Measurements from ENCODE around the gene CFAP99. TPM values are rescaled to one million over a fixed set of nuclear protein-coding genes. Genes with fewer than 3 reads are reported as not detected.

The CFAP99 gene
- total and polyA plus RNA-seq, 2 experiments from 2014 or later: not detected

DNA sequence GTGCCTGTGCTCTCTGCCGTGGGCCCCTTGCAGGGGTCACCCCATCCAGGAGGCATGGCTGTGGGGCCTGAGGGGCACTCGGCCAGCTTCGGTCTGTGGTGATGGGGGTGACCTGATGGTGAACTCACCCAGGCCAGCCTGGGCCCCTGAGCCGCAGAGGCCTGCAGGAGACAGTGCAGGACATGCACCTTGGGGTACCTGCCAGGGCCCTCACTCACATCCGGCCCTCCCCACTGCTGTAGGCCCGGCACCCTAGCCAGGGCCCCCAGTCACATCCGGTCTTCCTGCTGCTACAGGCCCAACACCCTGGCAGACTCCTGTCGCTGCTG, 7.3 kb downstream of the CFAP99 start (continued):
- TF ChIP-seq, protein P1, sequence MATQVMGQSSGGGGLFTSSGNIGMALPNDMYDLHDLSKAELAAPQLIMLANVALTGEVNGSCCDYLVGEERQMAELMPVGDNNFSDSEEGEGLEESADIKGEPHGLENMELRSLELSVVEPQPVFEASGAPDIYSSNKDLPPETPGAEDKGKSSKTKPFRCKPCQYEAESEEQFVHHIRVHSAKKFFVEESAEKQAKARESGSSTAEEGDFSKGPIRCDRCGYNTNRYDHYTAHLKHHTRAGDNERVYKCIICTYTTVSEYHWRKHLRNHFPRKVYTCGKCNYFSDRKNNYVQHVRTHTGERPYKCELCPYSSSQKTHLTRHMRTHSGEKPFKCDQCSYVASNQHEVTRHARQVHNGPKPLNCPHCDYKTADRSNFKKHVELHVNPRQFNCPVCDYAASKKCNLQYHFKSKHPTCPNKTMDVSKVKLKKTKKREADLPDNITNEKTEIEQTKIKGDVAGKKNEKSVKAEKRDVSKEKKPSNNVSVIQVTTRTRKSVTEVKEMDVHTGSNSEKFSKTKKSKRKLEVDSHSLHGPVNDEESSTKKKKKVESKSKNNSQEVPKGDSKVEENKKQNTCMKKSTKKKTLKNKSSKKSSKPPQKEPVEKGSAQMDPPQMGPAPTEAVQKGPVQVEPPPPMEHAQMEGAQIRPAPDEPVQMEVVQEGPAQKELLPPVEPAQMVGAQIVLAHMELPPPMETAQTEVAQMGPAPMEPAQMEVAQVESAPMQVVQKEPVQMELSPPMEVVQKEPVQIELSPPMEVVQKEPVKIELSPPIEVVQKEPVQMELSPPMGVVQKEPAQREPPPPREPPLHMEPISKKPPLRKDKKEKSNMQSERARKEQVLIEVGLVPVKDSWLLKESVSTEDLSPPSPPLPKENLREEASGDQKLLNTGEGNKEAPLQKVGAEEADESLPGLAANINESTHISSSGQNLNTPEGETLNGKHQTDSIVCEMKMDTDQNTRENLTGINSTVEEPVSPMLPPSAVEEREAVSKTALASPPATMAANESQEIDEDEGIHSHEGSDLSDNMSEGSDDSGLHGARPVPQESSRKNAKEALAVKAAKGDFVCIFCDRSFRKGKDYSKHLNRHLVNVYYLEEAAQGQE (IDR thresholded peaks at IDR 0.05; ENCODE audit: unreplicated experiment): no peak
- TF ChIP-seq EZH2 (IDR thresholded peaks at IDR 0.05; ENCODE audit: low read depth, unreplicated experiment): no peak
- no peak for TF ChIP-seq STAT1 (IDR thresholded peaks at IDR 0.05; ENCODE audit: unreplicated experiment)
- TF ChIP-seq, protein P2, sequence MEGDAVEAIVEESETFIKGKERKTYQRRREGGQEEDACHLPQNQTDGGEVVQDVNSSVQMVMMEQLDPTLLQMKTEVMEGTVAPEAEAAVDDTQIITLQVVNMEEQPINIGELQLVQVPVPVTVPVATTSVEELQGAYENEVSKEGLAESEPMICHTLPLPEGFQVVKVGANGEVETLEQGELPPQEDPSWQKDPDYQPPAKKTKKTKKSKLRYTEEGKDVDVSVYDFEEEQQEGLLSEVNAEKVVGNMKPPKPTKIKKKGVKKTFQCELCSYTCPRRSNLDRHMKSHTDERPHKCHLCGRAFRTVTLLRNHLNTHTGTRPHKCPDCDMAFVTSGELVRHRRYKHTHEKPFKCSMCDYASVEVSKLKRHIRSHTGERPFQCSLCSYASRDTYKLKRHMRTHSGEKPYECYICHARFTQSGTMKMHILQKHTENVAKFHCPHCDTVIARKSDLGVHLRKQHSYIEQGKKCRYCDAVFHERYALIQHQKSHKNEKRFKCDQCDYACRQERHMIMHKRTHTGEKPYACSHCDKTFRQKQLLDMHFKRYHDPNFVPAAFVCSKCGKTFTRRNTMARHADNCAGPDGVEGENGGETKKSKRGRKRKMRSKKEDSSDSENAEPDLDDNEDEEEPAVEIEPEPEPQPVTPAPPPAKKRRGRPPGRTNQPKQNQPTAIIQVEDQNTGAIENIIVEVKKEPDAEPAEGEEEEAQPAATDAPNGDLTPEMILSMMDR (conservative IDR thresholded peaks at IDR 0.05; ENCODE audit: low read depth in 2 of 2): no peak

DNA sequence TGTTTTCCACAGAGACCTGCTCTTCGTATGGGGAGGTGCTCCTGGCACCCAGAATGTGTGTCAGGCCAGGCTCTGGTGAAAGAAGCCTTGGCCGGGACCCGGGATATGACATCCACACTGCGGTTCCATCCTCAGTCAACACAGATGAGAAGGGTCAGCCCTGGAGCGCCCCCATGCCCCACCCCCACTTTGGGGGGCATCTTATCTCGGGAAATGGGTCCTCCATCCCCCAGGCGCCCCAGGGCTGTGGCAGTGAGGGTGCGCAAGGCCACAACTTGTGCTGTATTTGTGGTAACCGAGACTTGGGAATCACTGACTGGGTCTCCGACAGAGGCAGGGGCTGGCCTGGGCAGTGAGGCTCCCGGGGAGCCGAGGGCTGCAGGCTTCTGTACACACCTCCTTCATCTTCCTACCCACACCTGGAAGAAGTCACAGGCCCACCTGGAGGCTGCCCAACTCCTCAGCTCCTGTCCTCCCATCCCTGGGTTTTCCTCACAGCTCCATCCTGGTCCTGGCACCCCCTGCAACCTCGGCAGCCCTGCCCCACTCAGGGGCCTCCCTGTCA, 8.0 kb downstream of the CFAP99 start:
- Histone ChIP-seq H3K79me2 (replicated peaks; ENCODE audit: insufficient read depth) (no peaks in the 10 kb centered on the region), H3K4me3 (no peak overlapping the region), H3K27me3 (ENCODE audit: insufficient read depth) (peaks cover 4% of the 10 kb centered on the region), H3F3A (replicated peaks; ENCODE audit: low read depth) (no peaks in the 10 kb centered on the region), H3K27ac (ENCODE audit: low read depth) (no peak overlapping the region), H2AFZ (no peak overlapping the region), H3K4me1 (ENCODE audit: insufficient read depth) (peaks cover 15% of the 10 kb centered on the region; the same call in 1 of the 2 replicates), H3K4me2 (no peak overlapping the region), H3K9me2 (ENCODE audit: insufficient read depth) (no peaks in the 10 kb centered on the region), H3K36me3 (ENCODE audit: insufficient read depth) (no peaks in the 10 kb centered on the region), H4K20me1 (replicated peaks; ENCODE audit: insufficient read depth) (no peaks in the 10 kb centered on the region)
- ATAC-seq (no peak), DNase-seq (ENCODE audit: low spot score) (no peak)
- Mint-ChIP-seq H3K36me3 (ENCODE audit: low read depth) (no peaks in the 10 kb centered on the region; the same call in 2 of the 3 replicates), H3K27ac (no peak overlapping the region), H3K4me1 (peaks cover 15% of the 10 kb centered on the region), H3K9me3 (no peaks in the 10 kb centered on the region; the same call in 2 of the 3 replicates), H3K27me3 (ENCODE audit: insufficient read depth, low read depth, poor library complexity) (peaks cover 10% of the 10 kb centered on the region), H3K4me3 (no peak overlapping the region)
- no peak for TF ChIP-seq ZNF114 (CRISPR knock-in tag; IDR thresholded peaks at IDR 0.05)

DNA sequence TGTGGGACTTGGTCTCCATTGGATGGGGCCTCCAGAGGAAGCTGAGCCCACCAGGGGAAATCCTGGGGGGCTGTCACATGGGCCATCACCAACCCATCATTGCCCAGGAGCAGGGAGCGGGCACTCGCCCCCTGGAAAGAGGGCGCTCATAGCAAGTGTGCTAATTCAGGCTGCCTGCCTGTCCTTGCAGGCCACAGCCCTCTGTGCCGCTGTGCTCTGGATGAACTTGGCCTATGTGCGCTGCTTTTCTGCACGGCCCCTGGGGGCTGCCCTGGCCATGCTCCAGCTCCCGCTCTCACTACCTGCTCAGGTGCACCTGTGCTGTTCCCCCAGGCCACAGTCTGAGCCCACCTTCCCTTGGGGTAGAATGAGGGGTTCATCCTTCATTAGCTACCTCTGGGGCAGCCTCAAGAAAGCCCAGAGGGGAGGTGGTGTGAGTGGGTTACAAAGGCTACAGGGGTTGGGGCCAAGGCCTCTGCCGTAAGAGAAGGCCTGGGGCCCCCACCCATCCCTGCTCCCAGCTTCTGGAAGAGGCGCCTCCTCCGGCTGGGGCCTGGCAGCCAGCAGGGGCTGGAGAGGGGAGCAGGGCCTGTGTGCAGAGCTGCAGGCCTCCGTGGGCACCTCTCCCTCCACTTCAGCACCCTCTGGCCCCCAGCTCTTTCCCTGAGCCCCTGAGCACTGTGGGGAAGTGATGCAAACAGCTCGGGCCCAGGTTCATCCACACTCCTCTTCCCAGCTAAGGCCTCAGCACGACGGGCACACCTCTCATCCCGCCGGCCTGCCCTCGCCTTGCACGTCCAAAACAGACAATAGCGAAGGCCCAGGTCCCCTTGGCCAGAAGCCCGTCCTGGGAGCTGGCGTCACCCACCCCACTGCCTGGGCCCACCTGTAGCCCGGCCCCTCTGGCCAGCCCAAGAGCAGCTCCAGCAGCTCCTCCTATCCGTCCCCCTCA, 8.9 kb downstream of the CFAP99 start:
- no peaks in the 10 kb centered on the region; the same call in 2 of the 3 replicates for H3K9me3 Mint-ChIP-seq
- H3K9me2 ChIP-seq (ENCODE audit: insufficient read depth): no peaks in the 10 kb centered on the region
- TF ChIP-seq EZH2 (IDR thresholded peaks at IDR 0.05; ENCODE audit: low read depth, unreplicated experiment) (no peak), POLR2AphosphoS5 (IDR thresholded peaks at IDR 0.05; ENCODE audit: low read depth) (no peak), ZNF331 (CRISPR knock-in tag; IDR thresholded peaks at IDR 0.05; ENCODE audit: low read depth) (no peak), NANOG (IDR thresholded peaks at IDR 0.05; ENCODE audit: borderline replicate concordance) (no peak), JUNB (IDR thresholded peaks at IDR 0.05; ENCODE audit: unreplicated experiment) (no peak), ZNF114 (CRISPR knock-in tag; IDR thresholded peaks at IDR 0.05) (no peak)
- TF ChIP-seq, protein P1 (IDR thresholded peaks at IDR 0.05; ENCODE audit: unreplicated experiment): no peak
- TF ChIP-seq, protein P3, sequence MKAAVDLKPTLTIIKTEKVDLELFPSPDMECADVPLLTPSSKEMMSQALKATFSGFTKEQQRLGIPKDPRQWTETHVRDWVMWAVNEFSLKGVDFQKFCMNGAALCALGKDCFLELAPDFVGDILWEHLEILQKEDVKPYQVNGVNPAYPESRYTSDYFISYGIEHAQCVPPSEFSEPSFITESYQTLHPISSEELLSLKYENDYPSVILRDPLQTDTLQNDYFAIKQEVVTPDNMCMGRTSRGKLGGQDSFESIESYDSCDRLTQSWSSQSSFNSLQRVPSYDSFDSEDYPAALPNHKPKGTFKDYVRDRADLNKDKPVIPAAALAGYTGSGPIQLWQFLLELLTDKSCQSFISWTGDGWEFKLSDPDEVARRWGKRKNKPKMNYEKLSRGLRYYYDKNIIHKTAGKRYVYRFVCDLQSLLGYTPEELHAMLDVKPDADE (IDR thresholded peaks at IDR 0.05): no peak

More for the DNA sequence above, 8.9 kb downstream of the CFAP99 start:
- no peak for ATAC-seq
- H3K79me2 ChIP-seq (replicated peaks; ENCODE audit: insufficient read depth): no peaks in the 10 kb centered on the region
- no peaks in the 10 kb centered on the region for H3K27me3 ChIP-seq (ENCODE audit: insufficient read depth)
- no peak for DNase-seq (ENCODE audit: low spot score)
- no peaks in the 10 kb centered on the region for H3K36me3 ChIP-seq (ENCODE audit: insufficient read depth)
- no peaks in the 10 kb centered on the region for H4K20me1 ChIP-seq (replicated peaks; ENCODE audit: insufficient read depth)
- Mint-ChIP-seq H3K4me3 (no peak overlapping the region), H3K4me1 (peaks cover 9% of the 10 kb centered on the region), H3K36me3 (ENCODE audit: low read depth) (no peaks in the 10 kb centered on the region; the same call in 2 of the 3 replicates), H3K27ac (no peak overlapping the region), H3K27me3 (ENCODE audit: insufficient read depth, low read depth, poor library complexity) (peaks cover 8% of the 10 kb centered on the region)
- H3K4me2 ChIP-seq: no peak overlapping the region
- H3K27ac ChIP-seq (ENCODE audit: low read depth): no peak overlapping the region
- peaks cover 9% of the 10 kb centered on the region; the same call in 1 of the 2 replicates for H3K4me1 ChIP-seq (ENCODE audit: insufficient read depth)
- no peak overlapping the region for H3K4me3 ChIP-seq
- H3F3A ChIP-seq (replicated peaks; ENCODE audit: low read depth): no peaks in the 10 kb centered on the region
- H2AFZ ChIP-seq: peak overlapping the region; percentile 52; the same call in 1 of the 2 replicates

Data from GM23338 (cell line).